HG02759 (cell line): Measurements from ENCODE around the gene MT3.
"Not testable (repeated sequence)": the region's sequence is repeated elsewhere in the genome, so short reads cannot be mapped to it uniquely, and the experiment has no call there.

Experiments
- ATAC-seq: cut with Tn5 transposase; IDR thresholded peaks from one replicate; pipeline ENCODE4 v1.9.1; 2021; ENCODE audit warnings: mild to moderate bottlenecking, moderate library complexity; ENCODE audit not compliant: unreplicated experiment

Gene MT3

GRCh38 chr16:56577300-56577625 is 12.1 kb upstream of the MT3 start:
- ATAC-seq, result no peak

- no peak for ATAC-seq
These were observed 8.8 kb upstream of the MT3 start for GRCh38 chr16:56580391-56581048.

GRCh38 chr16:56582911-56583310 is 6.4 kb upstream of the MT3 start:
- ATAC-seq, result not testable (repeated sequence)

- ATAC-seq, result no peak
These were observed 5.8 kb upstream of the MT3 start for GRCh38 chr16:56583351-56584168.

- no peak for ATAC-seq
These were observed 5.1 kb upstream of the MT3 start for GRCh38 chr16:56584276-56584675.

GRCh38 chr16:56588781-56589140 is 567 bp upstream of the MT3 start:
- ATAC-seq, result no peak

GRCh38 chr16:56591377-56592060 is 2.2 kb downstream of the MT3 start:
- no peak for ATAC-seq

- no peak for ATAC-seq
These were observed 4.4 kb downstream of the MT3 start for GRCh38 chr16:56593573-56594291.

- no peak for ATAC-seq
These were observed 4.9 kb downstream of the MT3 start for GRCh38 chr16:56594292-56594619.

GRCh38 chr16:56600398-56600999 is 11.2 kb downstream of the MT3 start:
- ATAC-seq, result no peak

- ATAC-seq, result no peak
These were observed 12.0 kb downstream of the MT3 start for GRCh38 chr16:56601325-56601724.

GRCh38 chr16:56603589-56603988 is 14.3 kb downstream of the MT3 start:
- ATAC-seq, result no peak

GRCh38 chr16:56604966-56605365 is 15.6 kb downstream of the MT3 start:
- ATAC-seq, result no peak

GRCh38 chr16:56605475-56605874 is 16.1 kb downstream of the MT3 start:
- ATAC-seq, result no peak

- no peak for ATAC-seq
These were observed 16.7 kb downstream of the MT3 start for GRCh38 chr16:56606071-56606475.

GRCh38 chr16:56606476-56607108 is 17.3 kb downstream of the MT3 start:
- ATAC-seq, result no peak

GRCh38 chr16:56607109-56607618 is 17.8 kb downstream of the MT3 start:
- no peak for ATAC-seq

- ATAC-seq, result no peak
These were observed 18.3 kb downstream of the MT3 start for GRCh38 chr16:56607675-56608042.

GRCh38 chr16:56608043-56608875 is 18.9 kb downstream of the MT3 start, which contains the start of gene MT2A:
MT2A (plus strand) TSS chr16:56608584; CDS start chr16:56608656, 72 bp downstream.
- ATAC-seq, result peak; percentile 88
